Activated B cell treated with CpG ODN at 0.5 μM for 24 hours (primary cell): ENCODE results near the gene NPB. TPM values are rescaled to one million over a fixed set of nuclear protein-coding genes. Genes with fewer than 3 reads are reported as not detected.
A peak's percentile ranks its signal among the peaks of the same experiment; 100 is the strongest.
"Not testable (repeated sequence)": the region's sequence is repeated elsewhere in the genome, so short reads cannot be mapped to it uniquely, and the experiment has no call there.

Experiments
- ATAC-seq: fragments of 200-7000 bp; cut with Tn5 transposase; one replicate; pipeline ENCODE4 v1.10.0; 2021; ENCODE audit warnings: low read depth, mild to moderate bottlenecking, moderate library complexity
- CTCF ChIA-PET: fragments of 350-600 bp; sonication (Branson Sonifier 250); formaldehyde crosslinking; loops from one replicate; lab custom pipeline; 2021; ENCODE audit warnings: antibody characterized with exemption; lab: Charles Lee
- POLR2A ChIA-PET: fragments of 350-600 bp; sonication (Branson Sonifier 250); formaldehyde crosslinking; loops from one replicate; lab custom pipeline; 2021; ENCODE audit warnings: antibody characterized with exemption; lab: Charles Lee
- DNase-seq: peaks from one replicate; pipeline ENCODE4 v3.0.0; 2022
- H3K27ac Mint-ChIP-seq: one replicate; pipeline ENCODE4 v1.8.0; 2020; ENCODE audit warnings: mixed read lengths
- H3K27me3 Mint-ChIP-seq: one replicate; pipeline ENCODE4 v1.8.0; 2021; ENCODE audit warnings: mixed read lengths
- H3K36me3 Mint-ChIP-seq: one replicate; pipeline ENCODE4 v1.8.0; 2021; ENCODE audit warnings: low read depth, mixed read lengths
- H3K4me1 Mint-ChIP-seq: one replicate; pipeline ENCODE4 v1.8.0; 2021; ENCODE audit warnings: mixed read lengths
- H3K4me3 Mint-ChIP-seq: one replicate; pipeline ENCODE4 v1.8.0; 2020; ENCODE audit warnings: mild to moderate bottlenecking, mixed read lengths
- H3K9me3 Mint-ChIP-seq: one replicate; pipeline ENCODE4 v1.8.0; 2020; ENCODE audit warnings: mixed read lengths
- intact Hi-C: fragments of 100-400 bp; cut with micrococcal nuclease; formaldehyde crosslinking; loops from one replicate; pipeline ENCODE4 v1.15.1; 2024
- total RNA-seq: library from RNA; stranded (reverse); gene quantifications from 2 replicates; pipeline ENCODE4 v1.2.3, GENCODE V29; 2022
- TF ChIP-seq, protein P1 (sequence below): fragments of 200-600 bp; IDR thresholded peaks from one replicate; pipeline ENCODE4 v1.8.0; 2022; ENCODE audit warnings: antibody characterized with exemption, mild to moderate bottlenecking

The NPB gene
- total RNA-seq, 1 donor from 2014 or later = 0.24 TPM

DNA sequence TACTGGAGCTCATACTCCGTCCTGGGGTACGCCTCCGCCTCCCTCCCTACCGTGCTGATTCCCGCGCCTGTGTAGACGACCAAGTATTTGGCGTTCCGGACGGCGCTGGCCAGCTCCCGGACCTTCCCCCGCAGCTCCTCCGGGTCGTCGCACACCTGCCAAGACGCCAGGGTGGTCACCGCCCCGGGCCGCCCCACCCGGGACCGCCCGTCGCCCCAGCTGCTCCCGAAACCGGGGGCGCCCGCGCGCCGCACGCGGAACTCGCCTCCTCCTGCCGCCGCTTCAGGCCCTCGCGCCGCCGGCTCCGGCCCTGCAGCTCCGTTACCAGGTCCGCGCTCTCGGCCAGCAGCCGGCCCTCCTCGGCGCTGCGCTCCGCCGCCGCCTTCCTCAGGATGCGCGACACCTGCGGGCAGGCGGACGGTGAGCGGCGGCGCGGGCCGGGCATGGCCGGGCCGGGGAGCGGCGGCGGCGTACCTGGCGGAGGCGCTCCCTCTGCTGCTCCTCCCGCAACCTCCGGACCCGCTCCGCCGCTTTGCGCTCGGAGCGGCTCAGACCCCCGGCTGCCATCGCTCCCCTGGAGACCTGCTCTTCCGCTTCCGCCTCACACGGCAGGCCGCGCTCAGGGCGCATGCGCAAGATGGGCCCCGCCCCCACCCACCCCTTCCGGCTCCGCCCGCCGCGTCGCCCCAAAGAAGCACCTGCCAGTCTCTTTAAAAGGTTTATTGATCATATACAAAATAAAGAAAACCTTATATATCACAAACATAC lies 15.7 kb downstream of the NPB start, which contains the start of gene SIRT7:
SIRT7 (minus strand) TSS at position 612 of the 768 bp plus-strand sequence; CDS start at position 567, 45 bp downstream.
- Mint-ChIP-seq H3K9me3 (no peaks in the 10 kb centered on the region), H3K36me3 (peaks cover 56% of the 10 kb centered on the region), H3K27ac (peak within 1 kb of the TSS; percentile 76), H3K27me3 (no peaks in the 10 kb centered on the region), H3K4me3 (peak within 1 kb of the TSS; percentile 88), H3K4me1 (peaks cover 25% of the 10 kb centered on the region)
- TF ChIP-seq, protein P1, sequence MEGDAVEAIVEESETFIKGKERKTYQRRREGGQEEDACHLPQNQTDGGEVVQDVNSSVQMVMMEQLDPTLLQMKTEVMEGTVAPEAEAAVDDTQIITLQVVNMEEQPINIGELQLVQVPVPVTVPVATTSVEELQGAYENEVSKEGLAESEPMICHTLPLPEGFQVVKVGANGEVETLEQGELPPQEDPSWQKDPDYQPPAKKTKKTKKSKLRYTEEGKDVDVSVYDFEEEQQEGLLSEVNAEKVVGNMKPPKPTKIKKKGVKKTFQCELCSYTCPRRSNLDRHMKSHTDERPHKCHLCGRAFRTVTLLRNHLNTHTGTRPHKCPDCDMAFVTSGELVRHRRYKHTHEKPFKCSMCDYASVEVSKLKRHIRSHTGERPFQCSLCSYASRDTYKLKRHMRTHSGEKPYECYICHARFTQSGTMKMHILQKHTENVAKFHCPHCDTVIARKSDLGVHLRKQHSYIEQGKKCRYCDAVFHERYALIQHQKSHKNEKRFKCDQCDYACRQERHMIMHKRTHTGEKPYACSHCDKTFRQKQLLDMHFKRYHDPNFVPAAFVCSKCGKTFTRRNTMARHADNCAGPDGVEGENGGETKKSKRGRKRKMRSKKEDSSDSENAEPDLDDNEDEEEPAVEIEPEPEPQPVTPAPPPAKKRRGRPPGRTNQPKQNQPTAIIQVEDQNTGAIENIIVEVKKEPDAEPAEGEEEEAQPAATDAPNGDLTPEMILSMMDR = no peak
- ATAC-seq (peak; percentile 88), DNase-seq (peak; percentile 74)
- ChIA-PET POLR2A (interaction anchor here (0.6 to 3.0 kb wide), 8 partner anchors 9 to 149 kb away, joined by 3 to 28 read pairs (median 4); partner anchors contain the start of genes DCXR, MAFG and P4HB), CTCF (interaction anchor here (1.2 to 1.6 kb wide), 3 partner anchors 10 to 48 kb away, joined by 3 to 6 read pairs (median 5); partner anchors contain the start of gene MAFG)
- intact Hi-C loops = loop anchor here (1.0 to 2.0 kb wide), 3 partner anchors 9 to 57 kb away; partner anchors contain the start of genes ARHGDIA and P4HB

DNA sequence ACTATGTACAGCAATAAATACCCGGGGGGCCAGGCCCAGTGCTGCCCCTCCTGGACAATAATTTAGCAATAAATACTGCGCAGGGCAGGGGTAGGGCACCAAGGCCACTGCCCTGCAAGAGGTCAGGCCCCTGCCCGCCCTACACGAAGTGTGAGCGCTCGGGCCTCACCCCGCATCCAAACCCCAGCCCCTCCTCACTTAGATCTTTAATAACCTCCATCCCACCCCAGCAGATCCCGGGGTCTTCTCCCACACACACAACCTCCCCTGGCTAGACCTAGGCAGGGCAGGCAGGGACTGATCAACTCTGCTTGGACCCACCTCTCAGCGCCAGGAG lies 16.3 kb downstream of the NPB start:
- CTCF ChIA-PET = not testable (repeated sequence)
- POLR2A ChIA-PET = interaction anchor here (1.3 to 3.0 kb wide), 2 partner anchors 9 to 148 kb away, joined by 4 to 28 read pairs; partner anchors contain the start of gene MAFG

GRCh38 chr17:81918832-81919545 lies 17.0 kb downstream of the NPB start:
- no peak for ATAC-seq
- Mint-ChIP-seq H3K4me3 (no peak overlapping the region), H3K9me3 (no peaks in the 10 kb centered on the region), H3K27ac (no peak overlapping the region), H3K27me3 (no peaks in the 10 kb centered on the region), H3K4me1 (peaks cover 31% of the 10 kb centered on the region), H3K36me3 (peaks cover 46% of the 10 kb centered on the region)
- TF ChIP-seq, protein P1 = no peak
- POLR2A ChIA-PET = no interaction called here
- DNase-seq = no peak
- intact Hi-C loops = loop anchor here (1.0 to 2.0 kb wide), 3 partner anchors 7 to 58 kb away; partner anchors contain the start of genes ARHGDIA and P4HB
- CTCF ChIA-PET = no interaction called here

More for the DNA sequence above, 16.3 kb downstream of the NPB start:
- Mint-ChIP-seq H3K4me1 (peaks cover 26% of the 10 kb centered on the region), H3K4me3 (peak overlapping the region; percentile 88), H3K36me3 (peaks cover 53% of the 10 kb centered on the region), H3K27ac (peak overlapping the region; percentile 76)
- intact Hi-C loops = loop anchor here (1.0 to 2.0 kb wide), 3 partner anchors 8 to 58 kb away; partner anchors contain the start of genes ARHGDIA and P4HB
- H3K9me3 Mint-ChIP-seq, H3K27me3 Mint-ChIP-seq, DNase-seq: not testable (repeated sequence)
- ATAC-seq = peak; percentile 22

GRCh38 chr17:81920612-81921536 lies 18.8 kb downstream of the NPB start:
- CTCF ChIA-PET = interaction anchor here (1.2 kb wide), 1 partner anchor 39 kb away, joined by 4 read pairs; no protein-coding TSS in a partner anchor
- H3K4me3 Mint-ChIP-seq = no peak overlapping the region

More at GRCh38 chr17:81920612-81921536, 18.8 kb downstream of the NPB start:
- H3K4me1 Mint-ChIP-seq = peaks cover 41% of the 10 kb centered on the region
- peaks cover 29% of the 10 kb centered on the region for H3K36me3 Mint-ChIP-seq
- H3K27me3 Mint-ChIP-seq = no peaks in the 10 kb centered on the region
- POLR2A ChIA-PET = interaction anchor here (0.6 to 0.9 kb wide), 3 partner anchors 14 to 102 kb away, joined by 3 to 6 read pairs (median 3); partner anchors contain the start of genes CENPX, LRRC45 and P4HB
- DNase-seq (no peak), ATAC-seq (no peak)
- intact Hi-C loops = no loop called here
- H3K9me3 Mint-ChIP-seq = no peaks in the 10 kb centered on the region
- TF ChIP-seq, protein P1 = no peak
- no peak overlapping the region for H3K27ac Mint-ChIP-seq
